Spinal cord (tissue), 10 donors: Measurements from ENCODE around the gene LRRFIP1. TPM values are rescaled to one million over a fixed set of nuclear protein-coding genes. Genes with fewer than 3 reads are reported as not detected.
"Not testable (repeated sequence)": the region's sequence is repeated elsewhere in the genome, so short reads cannot be mapped to it uniquely, and the experiment has no call there.

Experiments
- DNase-seq, 6 donors: peaks; one replicate each; pipeline versions ENCODE4 v3.0.0 to v3.0.0-alpha.2; 2013 to 2015; ENCODE audit warnings: low spot score in 6 of 6, low read depth in 4 of 6
- H3K27ac ChIP-seq: one replicate; pipeline ENCODE4 v1.5.1; 2013; ENCODE audit warnings: low read depth, low read length, control low read depth
- H3K27me3 ChIP-seq: one replicate; pipeline ENCODE4 v1.6.1; 2013; ENCODE audit warnings: low read length; ENCODE audit not compliant: control insufficient read depth, insufficient read depth
- H3K36me3 ChIP-seq: one replicate; pipeline ENCODE4 v1.6.1; 2013; ENCODE audit warnings: low read length; ENCODE audit not compliant: control insufficient read depth, insufficient read depth
- H3K4me1 ChIP-seq: one replicate; pipeline ENCODE4 v1.6.1; 2013; ENCODE audit warnings: low read length; ENCODE audit not compliant: control insufficient read depth, insufficient read depth
- H3K4me3 ChIP-seq: one replicate; pipeline ENCODE4 v1.5.1; 2013; ENCODE audit warnings: low read depth, low read length, control low read depth
- H3K9me3 ChIP-seq: one replicate; pipeline ENCODE4 v1.6.1; 2013; ENCODE audit warnings: low read length; ENCODE audit not compliant: control insufficient read depth, insufficient read depth
- WGBS: methylation state at CpG from one replicate; pipeline ENCODE4 v1.1.5; 2013; ENCODE audit warnings: missing lambda C conversion rate; ENCODE audit not compliant: insufficient coverage; 5-methylcytosine and 5-hydroxymethylcytosine counted together
- polyA plus RNA-seq, 2 donors: library from polyadenylated mRNA; unstranded; fragments of 120-200 nt; gene quantifications; one replicate each; pipeline ENCODE4 v1.2.1, GENCODE V29; 2013; ENCODE audit not compliant: insufficient read length in 2 of 2
- total RNA-seq, 2 donors: library from RNA; depleted of rRNA in 1 of 2; stranded (reverse); fragments of 120-200 nt in 1 of 2; fragments of >200 nt in 1 of 2; gene quantifications; one replicate each; pipeline versions ENCODE4 v1.2.3 to v1.2.4, GENCODE V29; 2013 to 2014
- donor health status: healthy.

The LRRFIP1 gene
- total and polyA plus RNA-seq, 4 donors, result 36.5 to 56.1 (median 55.2) TPM

DNA sequence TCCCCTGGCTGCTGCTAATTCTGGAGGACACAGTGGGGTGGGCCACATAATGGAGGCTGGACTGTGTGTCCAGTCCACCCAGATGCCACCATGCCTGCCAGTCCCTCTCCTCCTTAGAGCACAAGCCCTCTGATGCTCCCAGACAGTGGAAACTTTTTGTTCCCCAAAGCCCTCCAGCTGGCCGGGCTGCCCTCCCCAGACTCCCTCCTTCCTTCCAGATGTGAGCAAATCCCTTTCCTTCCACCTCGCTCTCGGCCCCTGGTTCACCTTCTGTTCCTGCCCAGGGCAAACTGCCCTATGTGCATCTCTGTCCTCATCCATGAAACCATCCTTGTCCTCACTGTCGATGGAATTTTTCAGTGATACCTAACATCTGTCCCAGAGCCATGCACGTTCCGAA is 33.9 kb downstream of the LRRFIP1 start:
- Histone ChIP-seq H3K4me3 (no peak overlapping the region), H3K27me3 (no peaks in the 10 kb centered on the region), H3K36me3 (no peaks in the 10 kb centered on the region), H3K27ac (no peak overlapping the region), H3K9me3 (no peaks in the 10 kb centered on the region), H3K4me1 (peaks cover 25% of the 10 kb centered on the region)
- WGBS, result 83% methylated on average over 6 of the region's 6 CpGs
- no peak for DNase-seq

DNA sequence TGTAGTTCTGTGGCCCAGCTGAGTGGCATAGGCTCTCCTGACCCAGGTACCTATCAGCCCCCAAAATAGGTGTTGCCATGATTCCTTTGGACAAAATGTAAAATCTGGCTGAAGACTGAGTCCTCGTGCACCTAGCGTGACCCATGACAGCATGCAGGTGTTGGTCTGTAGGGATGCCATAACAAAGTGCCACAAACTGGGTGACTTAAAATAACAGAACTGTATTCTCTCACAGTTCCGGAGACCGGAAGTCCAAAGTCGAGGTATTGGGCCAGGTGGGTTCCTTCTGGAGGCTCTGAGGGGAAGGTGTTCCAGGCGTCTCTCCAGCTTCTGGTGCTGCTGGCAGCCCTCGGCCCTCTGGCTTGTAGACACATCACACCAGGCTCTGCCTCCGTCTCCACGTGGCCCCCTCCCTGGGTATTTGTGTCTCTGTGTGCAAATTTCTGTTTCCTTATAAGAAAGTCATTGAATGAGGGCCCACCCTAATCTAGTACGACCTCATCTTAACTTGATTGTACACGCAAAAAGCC is 34.5 kb downstream of the LRRFIP1 start:
- WGBS, result 100% methylated on average over 2 of the region's 11 CpGs
- Histone ChIP-seq H3K27ac (no peak overlapping the region), H3K4me3 (no peak overlapping the region), H3K4me1 (peaks cover 25% of the 10 kb centered on the region), H3K36me3 (no peaks in the 10 kb centered on the region), H3K9me3 (no peaks in the 10 kb centered on the region), H3K27me3 (no peaks in the 10 kb centered on the region)
- DNase-seq, result no peak

DNA sequence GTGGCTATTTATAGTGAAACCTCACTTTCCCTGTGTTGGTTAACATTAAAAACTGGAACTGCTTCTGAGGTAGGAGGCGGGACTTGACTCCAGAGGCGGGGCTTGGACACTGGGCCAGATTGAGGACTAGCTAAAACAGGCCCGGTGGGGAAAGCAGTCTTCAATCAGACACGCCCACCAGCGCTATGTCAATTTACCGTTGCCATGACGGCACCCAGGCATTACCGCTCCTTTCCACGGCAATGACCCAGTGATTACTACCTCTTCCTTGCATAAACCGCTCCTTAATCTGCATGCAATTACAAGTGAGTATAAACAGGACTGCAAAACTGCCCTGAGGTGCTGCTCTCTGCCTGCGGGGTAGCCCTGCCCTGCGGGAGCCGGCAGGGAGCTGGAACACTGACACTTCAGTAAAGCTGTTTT is 35.3 kb downstream of the LRRFIP1 start:
- H3K36me3 ChIP-seq, result no peaks in the 10 kb centered on the region
- WGBS, result 5% methylated on average over 13 of the region's 13 CpGs
- H3K27ac ChIP-seq, result no peak overlapping the region
- no peaks in the 10 kb centered on the region for H3K9me3 ChIP-seq
- DNase-seq, result peak in 2 of 6 donors; percentile 85 to 92
- H3K27me3 ChIP-seq, result no peaks in the 10 kb centered on the region
- H3K4me3 ChIP-seq, result no peak overlapping the region
- peaks cover 25% of the 10 kb centered on the region for H3K4me1 ChIP-seq

DNA sequence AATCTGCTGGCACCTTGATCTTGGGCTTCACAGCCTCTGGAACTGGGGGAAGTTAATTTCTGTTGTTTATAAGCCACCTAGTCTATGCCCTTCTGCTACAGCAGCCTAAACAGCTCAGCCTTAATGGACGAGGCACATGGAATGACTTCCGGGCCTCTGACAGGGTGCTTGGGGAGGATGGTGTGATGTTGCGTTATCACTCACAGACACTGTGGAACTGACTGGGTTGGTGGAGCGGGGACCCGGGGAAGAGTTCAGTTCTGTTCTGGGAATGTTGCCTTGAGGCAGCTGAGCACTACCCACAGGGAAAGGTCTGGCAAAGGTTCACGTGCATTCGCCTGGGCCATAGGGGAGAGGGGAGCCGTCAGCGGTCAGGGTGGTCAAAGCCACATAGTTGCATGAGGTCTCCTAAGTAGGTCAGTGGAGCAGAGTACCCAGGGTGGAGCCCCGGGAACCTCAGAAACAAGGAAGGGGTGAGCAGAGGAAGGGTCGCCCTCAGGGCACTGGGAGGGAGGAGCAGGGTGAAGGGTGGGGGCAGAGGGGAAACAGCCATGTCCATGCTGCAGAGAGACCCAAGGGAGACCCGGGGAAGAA is 36.2 kb downstream of the LRRFIP1 start:
- WGBS, result 80% methylated on average over 12 of the region's 12 CpGs
- H3K4me3 ChIP-seq, result no peak overlapping the region
- H3K27me3 ChIP-seq, result no peaks in the 10 kb centered on the region
- DNase-seq, result no peak
- H3K9me3 ChIP-seq, result no peaks in the 10 kb centered on the region
- H3K4me1 ChIP-seq, result peaks cover 34% of the 10 kb centered on the region
- H3K36me3 ChIP-seq, result no peaks in the 10 kb centered on the region
- no peak overlapping the region for H3K27ac ChIP-seq

DNA sequence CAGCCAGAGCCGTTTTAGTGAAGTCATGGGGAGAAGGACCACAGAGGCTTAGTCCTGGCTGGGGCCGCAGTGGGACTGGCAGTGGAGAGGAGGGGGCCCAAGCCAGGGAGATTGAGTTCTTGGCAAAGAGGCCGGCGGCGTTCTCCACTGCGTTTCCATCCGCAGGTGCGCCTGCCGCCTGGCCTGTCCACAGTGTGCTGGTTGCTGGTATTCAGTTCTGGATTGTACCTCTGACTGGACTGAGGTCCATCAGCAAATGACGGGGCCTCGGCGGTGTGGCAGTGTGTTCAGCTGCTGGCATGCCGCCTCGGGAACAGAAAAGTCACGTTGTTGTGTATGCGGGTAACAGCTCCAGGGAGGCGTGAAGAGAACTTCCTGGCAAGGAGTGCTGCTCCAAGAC is 36.8 kb downstream of the LRRFIP1 start:
- 63% methylated on average over 17 of the region's 17 CpGs for WGBS
- Histone ChIP-seq H3K9me3 (no peaks in the 10 kb centered on the region), H3K27ac (no peak overlapping the region), H3K36me3 (no peaks in the 10 kb centered on the region), H3K4me1 (peaks cover 34% of the 10 kb centered on the region), H3K4me3 (no peak overlapping the region), H3K27me3 (no peaks in the 10 kb centered on the region)
- no peak for DNase-seq

DNA sequence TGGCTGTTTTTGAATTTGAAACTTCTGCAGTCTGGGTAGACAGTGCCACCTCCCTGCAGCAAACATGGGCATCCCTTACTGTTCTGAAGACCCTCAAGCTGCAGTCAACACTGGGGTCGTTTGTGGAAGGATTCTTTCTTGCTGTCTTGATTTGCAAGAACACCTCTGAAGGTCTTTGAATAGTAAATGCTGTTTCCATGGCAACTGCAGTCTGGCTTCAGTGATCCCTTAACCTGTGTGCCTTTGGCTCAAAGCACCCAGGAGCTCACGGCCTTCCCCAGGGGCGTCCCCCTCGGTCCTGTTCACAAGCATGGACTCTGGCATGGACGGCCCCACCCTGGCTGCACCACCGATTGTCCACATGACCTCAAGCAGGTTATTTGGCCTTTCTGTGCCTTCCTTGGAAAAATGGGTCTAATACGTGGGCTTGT is 38.3 kb downstream of the LRRFIP1 start:
- no peaks in the 10 kb centered on the region for H3K9me3 ChIP-seq
- H3K27ac ChIP-seq, result no peak overlapping the region
- H3K4me1 ChIP-seq, result peaks cover 43% of the 10 kb centered on the region
- H3K4me3 ChIP-seq, result no peak overlapping the region
- DNase-seq, result peak in 1 of 6 donors; percentile 87
- H3K27me3 ChIP-seq, result no peaks in the 10 kb centered on the region
- 48% methylated on average over 7 of the region's 7 CpGs for WGBS
- peaks cover 4% of the 10 kb centered on the region for H3K36me3 ChIP-seq

DNA sequence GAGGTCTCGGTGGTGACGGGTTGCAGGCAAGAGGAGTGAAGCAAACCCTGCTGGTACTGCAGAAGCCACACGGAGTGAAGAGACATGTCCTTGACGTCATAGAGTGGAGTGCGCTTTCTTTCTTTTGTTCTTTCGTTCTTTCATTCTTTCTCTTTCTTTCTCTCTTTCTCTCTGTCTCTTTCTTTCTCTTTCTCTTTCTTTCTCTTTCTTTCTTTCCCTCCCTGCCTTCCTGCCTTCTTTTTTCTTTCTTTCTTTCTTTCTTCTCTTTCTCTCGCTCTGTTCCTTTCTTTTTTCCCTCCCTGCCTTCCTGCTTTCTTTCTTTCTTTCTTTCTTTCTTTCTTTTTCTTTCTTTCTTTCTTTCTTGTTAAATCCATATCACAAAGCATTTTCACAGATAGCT is 39.2 kb downstream of the LRRFIP1 start:
- Histone ChIP-seq H3K27ac (no peak overlapping the region), H3K36me3 (peaks cover 5% of the 10 kb centered on the region), H3K27me3 (no peaks in the 10 kb centered on the region), H3K4me3 (no peak overlapping the region), H3K9me3 (no peaks in the 10 kb centered on the region), H3K4me1 (peaks cover 44% of the 10 kb centered on the region)
- DNase-seq, result no peak
- 71% methylated on average over 5 of the region's 7 CpGs for WGBS

DNA sequence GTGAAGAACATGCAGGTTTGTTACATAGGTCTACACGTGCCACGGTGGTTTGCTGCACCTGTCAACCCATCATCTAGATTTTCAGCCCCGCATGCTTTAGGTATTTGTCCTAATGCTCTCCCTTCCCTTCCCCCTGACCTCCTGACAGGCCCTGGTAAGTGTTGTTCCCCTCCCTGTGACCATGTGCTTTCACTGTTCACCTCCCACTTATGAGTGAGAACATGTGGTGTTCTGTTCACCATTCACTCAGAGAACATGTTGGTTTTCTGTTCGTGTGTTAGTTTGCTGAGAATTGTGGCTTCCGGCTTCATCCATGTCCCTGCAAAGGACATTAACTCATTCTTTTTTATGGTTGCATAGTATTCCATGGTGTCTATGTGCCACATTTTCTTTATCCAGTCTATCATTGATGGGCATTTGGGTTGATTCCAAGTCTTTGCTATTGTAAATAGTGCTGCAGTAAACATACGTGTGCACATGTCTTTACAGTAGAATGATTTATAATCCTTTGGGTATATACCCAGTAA is 39.7 kb downstream of the LRRFIP1 start:
- H3K9me3 ChIP-seq, H3K4me3 ChIP-seq, DNase-seq, H3K27me3 ChIP-seq, H3K36me3 ChIP-seq, H3K27ac ChIP-seq: not testable (repeated sequence)
- H3K4me1 ChIP-seq, result peaks cover 44% of the 10 kb centered on the region
- WGBS, result no CpG with 5 or more reads among the region's 6 CpGs

DNA sequence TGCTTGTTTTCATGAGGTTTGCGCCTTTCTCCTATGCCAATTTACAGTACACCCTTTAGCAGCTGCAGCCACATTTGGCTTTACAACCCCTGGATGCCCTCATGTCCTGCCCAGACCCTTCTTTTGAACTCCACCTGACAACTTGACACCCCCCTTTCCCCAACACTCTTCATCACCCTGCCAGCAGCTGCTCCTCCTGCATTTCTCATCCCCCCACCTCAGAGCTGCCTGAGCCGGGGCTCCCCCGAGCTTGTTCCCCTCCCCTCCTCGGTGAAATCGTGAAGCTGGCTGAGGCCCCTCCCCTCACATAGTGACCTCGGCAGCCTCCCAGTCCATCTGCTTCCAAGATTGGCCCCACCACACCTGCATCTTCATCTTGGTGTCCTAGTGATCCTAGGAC is 40.5 kb downstream of the LRRFIP1 start:
- Histone ChIP-seq H3K27ac (no peak overlapping the region), H3K36me3 (peaks cover 5% of the 10 kb centered on the region)
- WGBS, result 35% methylated on average over 6 of the region's 6 CpGs

DNA sequence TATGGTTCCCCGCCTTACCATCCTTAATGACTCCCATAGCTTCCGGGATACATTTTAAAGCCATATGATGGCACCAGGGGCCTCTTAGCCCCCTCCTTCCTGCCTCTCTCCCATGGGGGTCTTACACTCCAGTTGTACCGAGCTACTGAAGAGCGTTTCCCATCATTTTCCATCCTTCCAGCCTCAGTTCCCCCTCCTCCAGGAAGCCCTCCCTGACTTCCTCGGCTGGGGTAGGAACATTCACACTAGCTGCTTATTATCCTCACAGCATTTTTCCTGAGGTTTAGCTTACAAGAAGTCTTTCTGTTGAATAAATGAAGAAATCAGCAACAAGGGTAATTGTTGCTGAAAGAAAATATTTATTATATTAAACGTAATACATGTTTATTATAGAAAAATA is 41.1 kb downstream of the LRRFIP1 start:
- no peak for DNase-seq
- Histone ChIP-seq H3K4me3 (no peak overlapping the region), H3K27ac (no peak overlapping the region), H3K4me1 (peaks cover 39% of the 10 kb centered on the region), H3K36me3 (peaks cover 5% of the 10 kb centered on the region), H3K27me3 (no peaks in the 10 kb centered on the region), H3K9me3 (no peaks in the 10 kb centered on the region)
- 67% methylated on average over 2 of the region's 6 CpGs for WGBS

More for the DNA sequence above, 40.5 kb downstream of the LRRFIP1 start:
- Histone ChIP-seq H3K4me3 (no peak overlapping the region), H3K4me1 (peaks cover 39% of the 10 kb centered on the region), H3K9me3 (no peaks in the 10 kb centered on the region), H3K27me3 (no peaks in the 10 kb centered on the region)
- no peak for DNase-seq
